ENCODE data around the gene LCAT.

The LCAT gene

DNA sequence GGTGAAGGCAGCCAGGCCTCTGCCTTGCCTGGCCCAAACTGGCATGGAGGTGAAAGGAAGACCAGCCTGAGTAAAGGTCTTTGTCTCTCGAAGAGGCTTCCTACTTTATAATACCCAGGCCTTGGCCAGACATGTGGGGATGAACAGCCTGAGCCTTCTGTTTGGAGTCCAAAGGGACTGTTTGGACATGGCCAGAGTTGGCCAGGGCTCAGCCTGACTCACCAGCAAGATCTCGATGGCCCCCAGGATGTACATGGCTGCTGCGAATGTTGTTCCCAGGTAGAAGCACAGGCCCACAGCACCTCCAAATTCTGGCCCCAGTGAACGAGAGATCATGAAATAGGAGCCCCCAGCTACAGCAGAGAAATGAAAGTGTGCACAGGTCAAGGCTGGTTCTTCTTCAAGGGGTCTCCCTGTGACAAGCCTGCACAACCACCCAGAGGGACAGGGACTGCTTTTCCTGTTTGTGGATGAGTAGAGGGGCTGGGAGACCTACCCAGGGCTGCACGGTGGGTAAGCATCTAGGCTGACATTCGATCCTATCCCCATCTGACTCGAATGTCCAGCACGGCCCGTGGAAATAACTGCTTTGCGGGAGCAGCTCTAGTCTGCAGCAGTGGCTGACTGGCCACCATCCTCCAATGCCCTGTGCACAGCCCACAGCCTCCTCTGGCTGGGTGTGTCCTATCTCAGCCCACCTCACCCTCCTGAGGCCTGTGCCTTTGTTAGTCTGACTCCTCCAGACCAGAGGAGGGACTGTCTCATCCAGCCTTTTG lies 10.7 kb upstream of the LCAT start:
- TF ChIP-seq, protein P1, sequence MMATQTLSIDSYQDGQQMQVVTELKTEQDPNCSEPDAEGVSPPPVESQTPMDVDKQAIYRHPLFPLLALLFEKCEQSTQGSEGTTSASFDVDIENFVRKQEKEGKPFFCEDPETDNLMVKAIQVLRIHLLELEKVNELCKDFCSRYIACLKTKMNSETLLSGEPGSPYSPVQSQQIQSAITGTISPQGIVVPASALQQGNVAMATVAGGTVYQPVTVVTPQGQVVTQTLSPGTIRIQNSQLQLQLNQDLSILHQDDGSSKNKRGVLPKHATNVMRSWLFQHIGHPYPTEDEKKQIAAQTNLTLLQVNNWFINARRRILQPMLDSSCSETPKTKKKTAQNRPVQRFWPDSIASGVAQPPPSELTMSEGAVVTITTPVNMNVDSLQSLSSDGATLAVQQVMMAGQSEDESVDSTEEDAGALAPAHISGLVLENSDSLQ (IDR thresholded peaks at IDR 0.05) = no peak
- TF ChIP-seq FOXM1 (IDR thresholded peaks at IDR 0.05; ENCODE audit: borderline replicate concordance) = no peak
- no peak for TF ChIP-seq ELF4 (IDR thresholded peaks at IDR 0.05)
- TF ChIP-seq HDGF (IDR thresholded peaks at IDR 0.05; ENCODE audit: borderline replicate concordance) = no peak
- TF ChIP-seq L3MBTL2 (conservative IDR thresholded peaks at IDR 0.05) = no peak
- no peak for TF ChIP-seq CTBP1 (IDR thresholded peaks at IDR 0.05; ENCODE audit: borderline replicate concordance)
- no peak for TF ChIP-seq BHLHE40 (IDR thresholded peaks at IDR 0.05; ENCODE audit: borderline replicate concordance)
- no peak for TF ChIP-seq LEF1 (IDR thresholded peaks at IDR 0.05; ENCODE audit: borderline replicate concordance)
- no peak for TF ChIP-seq ARNT (IDR thresholded peaks at IDR 0.05)
- no peak for TF ChIP-seq FOXK2 (IDR thresholded peaks at IDR 0.05)
- no peak for TF ChIP-seq NFRKB (IDR thresholded peaks at IDR 0.05)
- DNase-seq (ENCODE audit: extremely low spot score) = no peak
- POLR2A ChIA-PET = interaction anchor here (0.8 to 1.2 kb wide), 3 partner anchors 9 to 19 kb away, joined by 3 to 5 read pairs (median 3); no protein-coding TSS in a partner anchor
- CTCF ChIA-PET = interaction anchor here (0.5 kb wide), 1 partner anchor 85 kb away, joined by 3 read pairs; no protein-coding TSS in a partner anchor

DNA sequence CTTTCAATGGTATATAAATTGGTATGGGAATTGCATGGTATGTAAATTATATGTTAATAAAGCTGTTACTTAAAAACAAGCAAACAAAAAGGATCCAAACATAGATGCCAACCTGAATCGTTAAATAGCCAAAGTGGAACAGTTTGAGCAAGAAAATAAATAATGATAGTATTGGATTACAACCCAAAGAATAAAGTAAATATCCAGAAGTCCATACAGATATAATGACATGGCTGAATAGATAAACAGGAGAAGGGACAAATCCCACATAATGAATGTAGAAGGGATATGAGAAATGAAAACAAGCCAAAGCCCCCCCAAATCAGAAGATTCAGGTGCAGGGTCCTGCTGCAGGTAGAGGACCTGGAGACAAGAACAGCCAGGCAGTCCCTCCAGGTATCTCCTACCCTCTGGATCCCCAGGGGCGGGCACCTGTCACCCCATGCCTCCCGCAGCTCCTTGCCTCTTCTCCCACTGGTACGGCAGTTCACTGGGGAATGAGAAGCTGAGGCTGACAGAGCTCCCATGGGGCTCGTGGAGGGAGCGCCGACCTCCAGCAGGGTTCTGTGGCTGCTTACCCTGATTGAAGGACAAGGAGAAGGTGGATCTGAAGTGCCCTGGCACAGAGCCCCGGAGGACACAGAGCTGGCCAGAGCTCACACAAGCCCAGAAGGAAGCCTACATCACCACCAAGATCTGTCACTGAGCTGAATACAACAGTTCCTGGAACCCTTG lies 9.9 kb upstream of the LCAT start:
- DNase-seq (ENCODE audit: extremely low spot score) = no peak
- POLR2A ChIA-PET = interaction anchor here (1.2 kb wide), 2 partner anchors 8 to 19 kb away, joined by 3 to 5 read pairs; no protein-coding TSS in a partner anchor
- CTCF ChIA-PET = interaction anchor here (0.5 kb wide), 1 partner anchor 86 kb away, joined by 3 read pairs; no protein-coding TSS in a partner anchor
- TF ChIP-seq, protein P1 (IDR thresholded peaks at IDR 0.05) = no peak
- TF ChIP-seq FOXA1 (IDR thresholded peaks at IDR 0.05) (no peak), SP1 (IDR thresholded peaks at IDR 0.05) (no peak)

DNA sequence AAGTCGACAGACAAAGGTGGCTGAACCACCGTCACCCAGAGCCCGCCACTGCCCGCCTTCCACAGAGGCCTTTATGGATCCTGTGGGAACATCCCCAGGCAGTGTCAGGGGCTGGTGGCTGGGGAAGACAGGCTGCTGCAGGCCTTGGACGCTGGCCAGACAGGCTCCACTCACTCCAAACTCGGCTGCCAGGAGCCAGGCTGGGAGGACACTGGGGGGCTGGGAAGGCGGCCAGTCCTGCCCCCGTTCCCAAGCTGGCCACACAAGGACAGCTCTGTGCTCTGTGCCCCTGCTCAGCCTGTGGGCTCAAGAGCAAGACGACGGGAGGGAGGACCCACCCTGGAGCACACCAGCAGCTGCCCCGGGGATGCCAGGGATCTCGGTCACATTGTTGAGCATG lies 7.6 kb upstream of the LCAT start:
- CTCF ChIA-PET = interaction anchor here (1.0 kb wide), 1 partner anchor 9 kb away, joined by 4 read pairs; no protein-coding TSS in a partner anchor
- POLR2A ChIA-PET = interaction anchor here (1.1 to 1.8 kb wide), 2 partner anchors 9 to 16 kb away, joined by 4 read pairs; no protein-coding TSS in a partner anchor
- TF ChIP-seq ZNF384 (IDR thresholded peaks at IDR 0.05) = no peak
- TF ChIP-seq TARDBP (IDR thresholded peaks at IDR 0.05) = no peak
- no peak for TF ChIP-seq LEF1 (IDR thresholded peaks at IDR 0.05; ENCODE audit: borderline replicate concordance)
- no peak for TF ChIP-seq BHLHE40 (IDR thresholded peaks at IDR 0.05; ENCODE audit: borderline replicate concordance)
- DNase-seq (ENCODE audit: extremely low spot score) = no peak

- TF ChIP-seq, protein P1 (IDR thresholded peaks at IDR 0.05) = no peak
- no peak for TF ChIP-seq SUZ12 (IDR thresholded peaks at IDR 0.05)
- ChIA-PET POLR2A (interaction anchor here (1.1 to 1.8 kb wide), 2 partner anchors 11 to 15 kb away, joined by 4 to 5 read pairs; no protein-coding TSS in a partner anchor), CTCF (interaction anchor here (0.6 to 1.0 kb wide), 2 partner anchors 8 to 87 kb away, joined by 3 to 4 read pairs; no protein-coding TSS in a partner anchor)
- DNase-seq (ENCODE audit: extremely low spot score) = no peak
Observed at GRCh38 chr16:67950335-67950843, 6.5 kb upstream of the LCAT start.

GRCh38 chr16:67949645-67950044 lies 5.7 kb upstream of the LCAT start:
- no peak for DNase-seq (ENCODE audit: extremely low spot score)
- POLR2A ChIA-PET = interaction anchor here (1.1 kb wide), 1 partner anchor 14 kb away, joined by 5 read pairs; no protein-coding TSS in a partner anchor
- no peak for TF ChIP-seq BHLHE40 (IDR thresholded peaks at IDR 0.05; ENCODE audit: borderline replicate concordance)
- TF ChIP-seq SUZ12 (IDR thresholded peaks at IDR 0.05) = no peak
- no peak for TF ChIP-seq CTBP1 (IDR thresholded peaks at IDR 0.05; ENCODE audit: borderline replicate concordance)
- TF ChIP-seq ELF4 (IDR thresholded peaks at IDR 0.05) = no peak
- TF ChIP-seq ZNF384 (IDR thresholded peaks at IDR 0.05) = no peak
- TF ChIP-seq HDGF (IDR thresholded peaks at IDR 0.05; ENCODE audit: borderline replicate concordance) = no peak
- no peak for TF ChIP-seq ARNT (IDR thresholded peaks at IDR 0.05)
- no peak for TF ChIP-seq FOXA1 (IDR thresholded peaks at IDR 0.05)
- TF ChIP-seq NFRKB (IDR thresholded peaks at IDR 0.05) = no peak
- TF ChIP-seq FOXM1 (IDR thresholded peaks at IDR 0.05; ENCODE audit: borderline replicate concordance) = no peak
- no peak for TF ChIP-seq FOXK2 (IDR thresholded peaks at IDR 0.05)
- TF ChIP-seq SP1 (IDR thresholded peaks at IDR 0.05) = no peak
- TF ChIP-seq, protein P1 (IDR thresholded peaks at IDR 0.05) = no peak
- TF ChIP-seq LEF1 (IDR thresholded peaks at IDR 0.05; ENCODE audit: borderline replicate concordance) = no peak
- no peak for TF ChIP-seq L3MBTL2 (conservative IDR thresholded peaks at IDR 0.05)
- no peak for TF ChIP-seq TARDBP (IDR thresholded peaks at IDR 0.05)
- CTCF ChIA-PET = no interaction called here
